ENCODE data around the gene ALPL.

The ALPL gene

DNA sequence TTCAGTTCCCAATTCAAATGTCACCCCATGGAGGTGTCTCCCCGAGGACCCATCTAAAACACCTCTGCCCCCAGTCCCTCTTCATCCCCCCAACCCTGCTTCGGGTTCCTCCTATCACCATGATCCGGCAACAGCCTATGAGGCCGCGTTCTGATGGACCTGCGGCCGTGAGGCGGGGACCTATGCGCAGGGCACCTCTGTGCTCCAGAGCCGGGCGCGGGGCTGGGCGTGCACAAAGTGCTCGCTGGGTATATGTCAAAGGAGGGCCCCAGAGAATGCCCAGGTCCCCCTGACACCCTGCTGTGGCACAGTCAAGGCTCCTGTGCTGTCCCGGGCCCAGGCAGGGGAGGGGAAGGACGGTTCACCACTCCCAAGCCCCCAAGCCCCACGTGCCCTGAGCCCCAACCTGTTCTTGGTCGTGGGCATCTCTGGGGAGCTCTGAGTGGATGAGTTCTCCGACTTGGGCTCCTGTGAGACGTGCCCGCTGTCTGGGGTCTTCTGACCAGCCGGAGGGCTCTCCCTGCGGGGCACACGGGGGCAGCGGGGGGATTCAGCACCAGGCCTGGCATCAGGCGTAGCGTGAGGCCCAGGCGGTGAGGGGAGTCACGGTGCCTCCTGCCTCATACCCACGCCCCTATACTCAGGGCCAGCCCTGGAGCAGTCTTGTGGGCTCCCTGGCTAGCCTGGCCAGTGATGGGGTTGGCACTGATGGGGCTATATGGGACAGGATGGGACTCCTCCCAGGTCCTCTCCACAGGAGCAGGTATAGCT is 92.2 kb downstream of the ALPL start (continued):
- TF ChIP-seq, protein P1, sequence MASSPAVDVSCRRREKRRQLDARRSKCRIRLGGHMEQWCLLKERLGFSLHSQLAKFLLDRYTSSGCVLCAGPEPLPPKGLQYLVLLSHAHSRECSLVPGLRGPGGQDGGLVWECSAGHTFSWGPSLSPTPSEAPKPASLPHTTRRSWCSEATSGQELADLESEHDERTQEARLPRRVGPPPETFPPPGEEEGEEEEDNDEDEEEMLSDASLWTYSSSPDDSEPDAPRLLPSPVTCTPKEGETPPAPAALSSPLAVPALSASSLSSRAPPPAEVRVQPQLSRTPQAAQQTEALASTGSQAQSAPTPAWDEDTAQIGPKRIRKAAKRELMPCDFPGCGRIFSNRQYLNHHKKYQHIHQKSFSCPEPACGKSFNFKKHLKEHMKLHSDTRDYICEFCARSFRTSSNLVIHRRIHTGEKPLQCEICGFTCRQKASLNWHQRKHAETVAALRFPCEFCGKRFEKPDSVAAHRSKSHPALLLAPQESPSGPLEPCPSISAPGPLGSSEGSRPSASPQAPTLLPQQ (tag by site-specific recombination; IDR thresholded peaks at IDR 0.05), result no peak
- TF ChIP-seq ZBTB48 (tag by site-specific recombination; IDR thresholded peaks at IDR 0.05), result no peak
- no peak for TF ChIP-seq KLF7 (tag by site-specific recombination; IDR thresholded peaks at IDR 0.05; ENCODE audit: borderline replicate concordance)

DNA sequence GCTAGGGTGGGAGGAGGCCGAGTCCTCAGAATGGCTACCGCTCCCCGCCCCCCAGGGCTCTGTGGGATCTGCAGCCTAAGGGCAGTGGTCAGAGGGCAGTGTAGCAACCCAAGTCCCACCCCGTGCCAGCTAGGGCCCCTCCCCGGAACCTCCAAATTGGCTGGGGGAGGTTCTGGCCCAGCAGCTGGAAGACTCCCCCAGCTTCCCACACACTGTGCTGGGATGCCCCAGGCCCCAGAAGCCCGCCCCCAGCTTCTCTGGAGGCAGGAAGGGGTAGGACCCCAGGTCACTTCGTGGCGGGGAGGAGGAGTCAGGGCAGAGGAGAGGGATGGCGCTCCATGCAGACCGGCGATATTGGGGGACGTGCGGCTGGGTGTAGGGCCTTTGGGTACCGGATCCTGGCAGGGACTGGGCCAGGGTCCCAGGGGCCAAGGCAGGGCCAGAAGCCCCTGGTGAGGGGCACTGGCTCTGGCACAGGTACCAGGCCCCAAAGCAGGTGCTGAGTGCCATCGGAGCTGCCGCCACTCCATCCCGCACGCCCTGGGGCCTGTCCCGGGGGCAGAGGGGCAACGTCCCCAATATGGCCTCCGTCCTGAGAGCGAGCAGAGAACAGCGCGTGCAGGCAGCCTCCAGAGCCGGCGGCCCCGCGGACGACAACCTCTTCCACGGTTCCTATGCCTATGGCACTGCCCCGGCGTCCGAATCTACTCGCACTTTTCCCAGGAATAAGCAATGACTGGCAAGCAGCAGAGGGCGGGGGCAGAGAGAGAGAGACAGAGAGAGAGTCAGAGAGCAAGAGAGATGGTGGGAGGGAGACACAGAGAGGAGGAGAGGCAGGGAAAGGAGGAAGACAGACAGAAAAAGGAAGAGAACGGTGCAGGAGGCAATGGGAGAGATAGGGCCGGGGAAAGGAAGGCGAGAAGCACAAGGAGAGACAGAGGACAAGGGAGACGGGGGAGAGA is 94.2 kb downstream of the ALPL start:
- H3K4me1 ChIP-seq (ENCODE audit: control insufficient read depth, insufficient read depth, low read length), result no peaks in the 10 kb centered on the region
- TF ChIP-seq EGR2 (tag by site-specific recombination; IDR thresholded peaks at IDR 0.05; ENCODE audit: low read depth) (peak; percentile 55), ZNF366 (tag by site-specific recombination; conservative IDR thresholded peaks at IDR 0.05) (peak; percentile 25; the same call in 1 of the 2 replicates), ZFHX2 (tag by site-specific recombination; conservative IDR thresholded peaks at IDR 0.05) (peak; percentile 58), ZNF202 (tag by site-specific recombination; IDR thresholded peaks at IDR 0.05; ENCODE audit: borderline replicate concordance) (no peak)
- H3K4me3 ChIP-seq (ENCODE audit: low read depth, low read length), result no peak overlapping the region
- CTCF ChIA-PET, result no interaction called here
- POLR2A ChIA-PET, result no interaction called here
- H3K36me3 ChIP-seq (ENCODE audit: control insufficient read depth in 2 of 2, insufficient read depth in 1 of 2, low read length in 2 of 2), result no peaks in the 10 kb centered on the region
- no peak overlapping the region for H3K27ac ChIP-seq (ENCODE audit: extremely low read depth, low read depth, low read length)
- no peaks in the 10 kb centered on the region for H3K9me3 ChIP-seq (ENCODE audit: control insufficient read depth, insufficient read depth, low read depth, low read length)

DNA sequence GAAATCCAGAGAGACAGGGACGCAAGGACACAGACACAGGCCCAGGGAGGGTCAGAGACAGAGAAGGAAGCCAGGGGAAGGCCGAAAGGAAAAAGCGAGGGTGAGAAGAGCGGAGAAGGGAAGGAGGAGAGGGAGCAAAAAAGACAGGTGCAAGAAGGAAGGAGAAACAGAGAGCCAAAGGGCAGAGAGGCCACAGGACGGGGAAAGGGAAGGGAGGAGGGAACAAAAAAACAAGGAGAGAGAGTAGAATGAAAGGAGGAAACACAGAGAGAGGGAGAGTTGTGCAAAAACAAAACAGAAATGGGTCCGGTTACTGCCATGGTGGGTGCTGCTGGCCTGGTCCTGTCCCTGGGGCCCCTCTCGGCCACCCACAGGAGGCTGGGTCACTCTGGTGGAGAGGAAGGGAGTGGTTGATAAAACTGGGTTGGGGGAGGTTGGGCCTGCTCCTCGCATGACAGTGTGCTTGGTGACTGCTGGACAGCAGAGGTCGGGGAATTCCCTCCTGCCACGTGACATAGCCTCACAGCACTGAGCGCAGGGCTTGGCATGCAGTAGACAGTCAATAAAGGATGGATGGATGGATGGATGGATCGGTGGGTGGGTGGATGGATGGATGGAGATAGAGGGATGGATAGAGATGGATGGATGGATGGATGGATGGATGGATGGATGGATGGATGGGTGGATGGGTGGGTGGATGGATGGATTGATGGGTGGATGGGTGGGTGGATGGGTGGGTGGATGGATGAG is 95.2 kb downstream of the ALPL start:
- Histone ChIP-seq H3K36me3 (ENCODE audit: control insufficient read depth in 2 of 2, insufficient read depth in 1 of 2, low read length in 2 of 2) (no peaks in the 10 kb centered on the region), H3K27ac (ENCODE audit: extremely low read depth, low read depth, low read length) (no peak overlapping the region), H3K4me1 (ENCODE audit: control insufficient read depth, insufficient read depth, low read length) (no peaks in the 10 kb centered on the region), H3K9me3 (ENCODE audit: control insufficient read depth, insufficient read depth, low read depth, low read length) (no peaks in the 10 kb centered on the region), H3K4me3 (ENCODE audit: low read depth, low read length) (no peak overlapping the region)
- CTCF ChIA-PET, result no interaction called here
- POLR2A ChIA-PET, result no interaction called here
- TF ChIP-seq ZBTB17 (tag by site-specific recombination; IDR thresholded peaks at IDR 0.05) (peak; percentile 37; the same call in 1 of the 2 replicates), ZFHX2 (tag by site-specific recombination; conservative IDR thresholded peaks at IDR 0.05) (peak; percentile 84), PRDM1 (tag by site-specific recombination; IDR thresholded peaks at IDR 0.05) (peak; percentile 95), SP2 (tag by site-specific recombination; IDR thresholded peaks at IDR 0.05) (no peak), EGR2 (tag by site-specific recombination; IDR thresholded peaks at IDR 0.05; ENCODE audit: low read depth) (peak; percentile 87), ZNF366 (tag by site-specific recombination; conservative IDR thresholded peaks at IDR 0.05) (peak; percentile 91)
- TF ChIP-seq, protein P2, sequence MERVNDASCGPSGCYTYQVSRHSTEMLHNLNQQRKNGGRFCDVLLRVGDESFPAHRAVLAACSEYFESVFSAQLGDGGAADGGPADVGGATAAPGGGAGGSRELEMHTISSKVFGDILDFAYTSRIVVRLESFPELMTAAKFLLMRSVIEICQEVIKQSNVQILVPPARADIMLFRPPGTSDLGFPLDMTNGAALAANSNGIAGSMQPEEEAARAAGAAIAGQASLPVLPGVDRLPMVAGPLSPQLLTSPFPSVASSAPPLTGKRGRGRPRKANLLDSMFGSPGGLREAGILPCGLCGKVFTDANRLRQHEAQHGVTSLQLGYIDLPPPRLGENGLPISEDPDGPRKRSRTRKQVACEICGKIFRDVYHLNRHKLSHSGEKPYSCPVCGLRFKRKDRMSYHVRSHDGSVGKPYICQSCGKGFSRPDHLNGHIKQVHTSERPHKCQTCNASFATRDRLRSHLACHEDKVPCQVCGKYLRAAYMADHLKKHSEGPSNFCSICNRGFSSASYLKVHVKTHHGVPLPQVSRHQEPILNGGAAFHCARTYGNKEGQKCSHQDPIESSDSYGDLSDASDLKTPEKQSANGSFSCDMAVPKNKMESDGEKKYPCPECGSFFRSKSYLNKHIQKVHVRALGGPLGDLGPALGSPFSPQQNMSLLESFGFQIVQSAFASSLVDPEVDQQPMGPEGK (tag by site-specific recombination; IDR thresholded peaks at IDR 0.05), result no peak
- TF ChIP-seq, protein P3, sequence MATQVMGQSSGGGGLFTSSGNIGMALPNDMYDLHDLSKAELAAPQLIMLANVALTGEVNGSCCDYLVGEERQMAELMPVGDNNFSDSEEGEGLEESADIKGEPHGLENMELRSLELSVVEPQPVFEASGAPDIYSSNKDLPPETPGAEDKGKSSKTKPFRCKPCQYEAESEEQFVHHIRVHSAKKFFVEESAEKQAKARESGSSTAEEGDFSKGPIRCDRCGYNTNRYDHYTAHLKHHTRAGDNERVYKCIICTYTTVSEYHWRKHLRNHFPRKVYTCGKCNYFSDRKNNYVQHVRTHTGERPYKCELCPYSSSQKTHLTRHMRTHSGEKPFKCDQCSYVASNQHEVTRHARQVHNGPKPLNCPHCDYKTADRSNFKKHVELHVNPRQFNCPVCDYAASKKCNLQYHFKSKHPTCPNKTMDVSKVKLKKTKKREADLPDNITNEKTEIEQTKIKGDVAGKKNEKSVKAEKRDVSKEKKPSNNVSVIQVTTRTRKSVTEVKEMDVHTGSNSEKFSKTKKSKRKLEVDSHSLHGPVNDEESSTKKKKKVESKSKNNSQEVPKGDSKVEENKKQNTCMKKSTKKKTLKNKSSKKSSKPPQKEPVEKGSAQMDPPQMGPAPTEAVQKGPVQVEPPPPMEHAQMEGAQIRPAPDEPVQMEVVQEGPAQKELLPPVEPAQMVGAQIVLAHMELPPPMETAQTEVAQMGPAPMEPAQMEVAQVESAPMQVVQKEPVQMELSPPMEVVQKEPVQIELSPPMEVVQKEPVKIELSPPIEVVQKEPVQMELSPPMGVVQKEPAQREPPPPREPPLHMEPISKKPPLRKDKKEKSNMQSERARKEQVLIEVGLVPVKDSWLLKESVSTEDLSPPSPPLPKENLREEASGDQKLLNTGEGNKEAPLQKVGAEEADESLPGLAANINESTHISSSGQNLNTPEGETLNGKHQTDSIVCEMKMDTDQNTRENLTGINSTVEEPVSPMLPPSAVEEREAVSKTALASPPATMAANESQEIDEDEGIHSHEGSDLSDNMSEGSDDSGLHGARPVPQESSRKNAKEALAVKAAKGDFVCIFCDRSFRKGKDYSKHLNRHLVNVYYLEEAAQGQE (tag by site-specific recombination; IDR thresholded peaks at IDR 0.05), result 0 out of 2 replicates have a peak, but pooled peaks have one; percentile 33
